Subcutaneous abdominal adipose tissue (tissue), 5 donors: ENCODE data around the gene ZNF280B.
"Not testable (repeated sequence)": the region's sequence is repeated elsewhere in the genome, so short reads cannot be mapped to it uniquely, and the experiment has no call there.

ENCODE experiments used
- H3K27ac ChIP-seq: one replicate; pipeline ENCODE4 v1.7.0; 2013; ENCODE audit warnings: low read depth, mild to moderate bottlenecking, inconsistent platforms, low read length, moderate library complexity
- H3K27me3 ChIP-seq, 5 donors: one replicate each; pipeline ENCODE4 v1.7.0; 2013; ENCODE audit warnings: low read length in 5 of 5, inconsistent platforms in 1 of 5; ENCODE audit not compliant: control insufficient read depth in 5 of 5, insufficient read depth in 4 of 5
- H3K36me3 ChIP-seq, 5 donors: one replicate each; pipeline ENCODE4 v1.7.0; 2013; ENCODE audit warnings: low read length in 5 of 5; ENCODE audit not compliant: control insufficient read depth in 5 of 5, insufficient read depth in 5 of 5
- H3K4me1 ChIP-seq, 5 donors: one replicate each; pipeline ENCODE4 v1.7.0; 2013; ENCODE audit warnings: low read length in 5 of 5, mild to moderate bottlenecking in 3 of 5, moderate library complexity in 1 of 5; ENCODE audit not compliant: control insufficient read depth in 5 of 5, insufficient read depth in 5 of 5
- H3K4me3 ChIP-seq, 5 donors: one replicate each; pipeline ENCODE4 v1.7.0; 2013; ENCODE audit warnings: low read length in 5 of 5, low read depth in 1 of 5
- H3K9ac ChIP-seq, 5 donors: one replicate each; pipeline ENCODE4 v1.7.0; 2013; ENCODE audit warnings: low read length in 5 of 5, mild to moderate bottlenecking in 4 of 5, moderate library complexity in 3 of 5
- H3K9me3 ChIP-seq, 5 donors: one replicate each; pipeline ENCODE4 v1.7.0; 2013; ENCODE audit warnings: low read length in 5 of 5; ENCODE audit not compliant: control insufficient read depth in 5 of 5
- donor health status: healthy.
- donor health status: healthy.
- donor health status: healthy.
- donor health status: healthy.
- donor health status: healthy.

ZNF280B gene

GRCh38 chr22:22460060-22460459 is 48.5 kb downstream of the ZNF280B start:
- H3K4me1 ChIP-seq = no peaks in the 10 kb centered on the region
- peaks cover 8 to 31% (median 27%) of the 10 kb centered on the region in 5 donors for H3K9me3 ChIP-seq
- no peak overlapping the region for H3K4me3 ChIP-seq
- no peak overlapping the region for H3K27ac ChIP-seq
- H3K27me3 ChIP-seq = peaks cover 0 to 18% (median 16%) of the 10 kb centered on the region in 5 donors
- no peaks in the 10 kb centered on the region for H3K36me3 ChIP-seq
- no peak overlapping the region for H3K9ac ChIP-seq

GRCh38 chr22:22458896-22459588 is 49.5 kb downstream of the ZNF280B start:
- Histone ChIP-seq H3K9me3 (peaks cover 8 to 31% (median 27%) of the 10 kb centered on the region in 5 donors), H3K36me3 (no peaks in the 10 kb centered on the region), H3K4me1 (no peaks in the 10 kb centered on the region), H3K27ac (no peak overlapping the region), H3K9ac (no peak overlapping the region), H3K4me3 (peak overlapping the region in 2 of 5 donors; percentile 7 to 23), H3K27me3 (peaks cover 3 to 22% (median 9%) of the 10 kb centered on the region in 5 donors)

GRCh38 chr22:22458387-22458786 is 50.2 kb downstream of the ZNF280B start:
- Histone ChIP-seq H3K4me3 (no peak overlapping the region), H3K4me1 (no peaks in the 10 kb centered on the region), H3K27me3 (peaks cover under 1 to 19% (median 5%) of the 10 kb centered on the region in 5 donors), H3K36me3 (no peaks in the 10 kb centered on the region), H3K9me3 (peaks cover 8 to 33% (median 28%) of the 10 kb centered on the region in 5 donors), H3K9ac (no peak overlapping the region), H3K27ac (no peak overlapping the region)

DNA sequence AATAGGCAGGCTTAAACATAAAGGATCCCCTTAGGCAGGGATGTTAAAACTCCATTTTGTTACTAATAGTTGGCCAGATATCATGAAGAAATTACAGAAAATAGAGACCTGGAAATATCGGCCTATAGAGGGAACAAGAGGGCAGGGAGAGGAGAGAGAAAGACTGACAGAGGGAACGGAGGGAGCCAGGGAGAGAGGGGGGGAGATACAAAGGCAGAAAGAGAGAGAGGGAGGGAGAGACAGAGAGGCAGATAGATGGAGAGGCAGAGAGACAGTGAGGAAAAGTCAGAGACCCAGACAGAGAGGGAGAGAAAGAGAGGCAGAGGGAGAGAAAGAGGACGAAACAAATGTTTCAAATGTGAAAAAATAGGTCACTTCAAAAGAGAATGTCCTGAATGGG is 53.5 kb downstream of the ZNF280B start:
- H3K36me3 ChIP-seq = no peaks in the 10 kb centered on the region
- H3K4me1 ChIP-seq = no peaks in the 10 kb centered on the region
- peaks cover 8 to 33% (median 30%) of the 10 kb centered on the region in 5 donors for H3K9me3 ChIP-seq
- peaks cover 0 to 9% (median 5%) of the 10 kb centered on the region in 5 donors for H3K27me3 ChIP-seq
- no peak overlapping the region for H3K9ac ChIP-seq
- H3K4me3 ChIP-seq = no peak overlapping the region
- no peak overlapping the region for H3K27ac ChIP-seq

DNA sequence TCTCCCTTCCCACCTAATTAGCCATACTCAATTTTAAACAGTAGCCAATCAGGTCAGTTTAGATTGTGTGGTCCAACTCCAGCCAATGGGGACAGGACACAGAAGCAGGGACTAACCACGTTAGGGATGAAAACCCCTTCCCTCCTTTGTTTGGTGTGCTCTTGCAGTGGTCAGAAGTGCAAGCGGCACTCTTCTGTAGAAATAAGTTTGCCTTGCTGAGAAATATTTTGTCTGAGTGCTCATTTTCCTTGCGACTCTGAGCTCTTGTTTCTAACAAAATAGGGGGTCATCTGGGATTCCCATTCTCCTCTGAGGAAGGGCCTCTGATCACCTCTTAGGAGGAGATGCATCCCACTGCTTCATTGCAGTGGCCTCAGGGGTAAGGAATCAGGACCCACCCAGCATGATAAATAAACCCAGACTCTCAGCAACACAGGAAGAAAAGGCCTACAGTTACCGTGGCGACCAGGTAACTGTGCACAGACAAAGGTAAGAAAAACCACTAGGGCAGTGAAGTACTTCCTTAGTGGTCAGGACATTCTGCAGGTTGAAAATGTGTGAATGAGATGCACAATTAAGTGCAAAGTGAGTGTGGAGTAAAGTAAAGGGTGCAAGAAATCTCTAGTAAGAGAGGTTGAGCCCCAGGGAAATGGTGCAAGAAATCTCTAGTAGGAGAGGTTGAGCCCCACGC is 55.4 kb downstream of the ZNF280B start:
- H3K27me3 ChIP-seq = peaks cover 0 to 9% (median 5%) of the 10 kb centered on the region in 5 donors
- H3K4me1 ChIP-seq = no peaks in the 10 kb centered on the region

GRCh38 chr22:22452211-22452610 is 56.3 kb downstream of the ZNF280B start:
- H3K27ac ChIP-seq = no peak overlapping the region
- H3K9ac ChIP-seq = no peak overlapping the region
- H3K4me3 ChIP-seq = no peak overlapping the region
- H3K36me3 ChIP-seq = no peaks in the 10 kb centered on the region
- no peaks in the 10 kb centered on the region for H3K4me1 ChIP-seq
- H3K9me3 ChIP-seq = peaks cover 0 to 9% (median 6%) of the 10 kb centered on the region in 5 donors
- H3K27me3 ChIP-seq = peaks cover 0 to 13% (median 5%) of the 10 kb centered on the region in 5 donors

More for the DNA sequence above, 55.4 kb downstream of the ZNF280B start:
- H3K36me3 ChIP-seq = no peaks in the 10 kb centered on the region
- H3K27ac ChIP-seq = no peak overlapping the region
- H3K9ac ChIP-seq = no peak overlapping the region
- H3K9me3 ChIP-seq = peaks cover 0 to 16% (median 13%) of the 10 kb centered on the region in 5 donors
- H3K4me3 ChIP-seq = no peak overlapping the region

DNA sequence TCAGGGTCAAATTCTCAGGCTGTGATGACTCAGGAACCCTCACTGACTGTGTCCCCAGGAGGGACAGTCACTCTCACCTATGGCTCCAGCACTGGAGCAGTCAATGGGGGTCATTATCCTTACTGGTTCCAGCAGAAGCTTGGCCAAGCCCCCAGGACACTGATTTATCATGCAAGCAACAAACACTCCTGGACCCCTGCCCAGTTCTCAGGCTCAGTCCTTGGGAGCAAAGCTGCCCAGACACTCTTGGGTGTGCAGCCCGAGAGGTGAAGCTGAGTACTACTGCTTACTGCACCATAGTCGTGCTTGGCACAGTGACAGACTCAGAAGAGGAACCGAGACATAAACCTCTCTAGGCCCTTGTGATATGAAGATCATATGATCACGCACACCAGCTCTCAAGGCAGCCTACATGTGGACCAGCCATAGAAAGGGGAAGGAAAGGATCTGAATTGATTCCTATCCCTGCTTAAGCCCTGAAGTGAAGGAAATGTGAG is 58.2 kb downstream of the ZNF280B start:
- H3K9me3 ChIP-seq = peaks cover 0 to 9% (median 6%) of the 10 kb centered on the region in 5 donors
- no peak overlapping the region for H3K27ac ChIP-seq
- H3K9ac ChIP-seq = no peak overlapping the region
- no peaks in the 10 kb centered on the region for H3K4me1 ChIP-seq
- H3K36me3 ChIP-seq = no peaks in the 10 kb centered on the region
- no peak overlapping the region for H3K4me3 ChIP-seq
- peaks cover 0 to 13% (median 5%) of the 10 kb centered on the region in 5 donors for H3K27me3 ChIP-seq

DNA sequence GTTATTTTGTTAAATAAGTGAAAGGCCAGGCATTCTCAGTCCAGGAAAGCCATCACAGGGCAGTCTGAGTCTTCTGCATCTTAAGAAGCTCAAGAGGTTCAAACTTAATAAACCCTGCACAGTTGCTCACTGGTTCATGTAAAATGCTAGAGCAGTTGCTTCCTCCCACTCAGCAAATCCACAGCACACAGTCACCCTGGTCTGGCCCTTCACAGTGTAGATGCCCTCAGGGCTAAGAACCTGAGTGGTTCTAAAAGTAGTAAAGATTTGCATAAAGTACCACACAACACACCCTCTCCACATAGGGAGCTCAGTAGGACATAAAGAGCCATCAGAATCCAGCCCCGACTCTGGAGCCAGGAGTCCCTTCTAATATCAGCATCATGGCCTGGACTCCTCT is 58.7 kb downstream of the ZNF280B start:
- Histone ChIP-seq H3K9me3 (peaks cover 0 to 9% (median 6%) of the 10 kb centered on the region in 5 donors), H3K36me3 (no peaks in the 10 kb centered on the region), H3K4me1 (no peaks in the 10 kb centered on the region), H3K27ac (no peak overlapping the region), H3K27me3 (peaks cover 0 to 13% (median 5%) of the 10 kb centered on the region in 5 donors), H3K9ac (no peak overlapping the region), H3K4me3 (no peak overlapping the region)

DNA sequence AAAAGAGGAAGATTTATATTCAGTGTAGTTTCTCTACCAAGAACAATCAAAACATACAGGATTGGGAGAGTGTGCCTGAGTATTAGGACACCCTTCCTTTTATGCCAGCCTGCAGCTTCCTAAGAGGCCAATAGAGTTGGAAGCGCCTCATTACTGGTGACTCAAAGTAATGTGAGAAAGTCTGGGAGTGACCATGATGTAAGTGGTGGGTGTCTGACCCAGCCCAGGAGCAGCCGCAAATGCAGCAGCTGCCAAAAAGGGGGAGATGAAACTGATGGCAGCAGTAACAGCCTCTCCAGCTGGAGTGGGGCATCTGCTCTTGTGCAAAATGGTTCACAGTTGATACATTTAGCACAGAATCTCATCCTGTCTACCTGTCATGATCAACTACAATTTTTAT is 62.0 kb downstream of the ZNF280B start:
- Histone ChIP-seq H3K27me3 (peaks cover 0 to 4% (median 0%) of the 10 kb centered on the region in 5 donors), H3K4me1 (no peaks in the 10 kb centered on the region), H3K4me3 (no peak overlapping the region), H3K9ac (no peak overlapping the region), H3K9me3 (peaks cover 0 to 5% (median 0%) of the 10 kb centered on the region in 5 donors), H3K36me3 (no peaks in the 10 kb centered on the region), H3K27ac (no peak overlapping the region)

DNA sequence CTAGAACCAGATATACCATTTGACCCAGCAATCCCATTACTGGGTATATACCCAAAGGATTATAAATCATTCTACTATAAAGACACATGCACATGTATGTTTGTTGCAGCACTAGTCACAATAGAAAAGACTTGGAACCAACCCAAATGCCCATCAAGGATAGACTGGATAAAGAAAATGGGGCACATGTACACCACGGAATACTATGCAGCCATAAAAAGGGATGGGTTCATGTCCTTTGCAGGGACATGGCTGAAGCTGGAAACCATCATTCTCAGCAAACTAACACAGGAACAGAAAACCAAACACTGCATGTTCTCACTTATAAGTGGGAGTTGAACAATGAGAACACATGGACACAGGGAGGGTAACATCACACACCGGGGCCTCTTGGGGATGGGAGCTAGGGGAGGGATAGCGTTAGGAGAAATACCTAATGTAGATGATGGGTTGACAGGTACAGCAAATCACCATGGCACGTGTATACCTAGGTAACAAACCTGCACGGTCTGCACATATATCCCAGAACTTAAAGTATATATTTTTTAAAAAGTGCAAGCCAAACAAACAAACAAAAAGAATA is 64.4 kb downstream of the ZNF280B start:
- not testable (repeated sequence) for H3K9me3 ChIP-seq
- peaks cover 0 to 15% (median 14%) of the 10 kb centered on the region in 5 donors for H3K27me3 ChIP-seq

More for the DNA sequence above, 64.4 kb downstream of the ZNF280B start:
- not testable (repeated sequence) for H3K36me3 ChIP-seq, H3K4me1 ChIP-seq, H3K4me3 ChIP-seq, H3K27ac ChIP-seq, H3K9ac ChIP-seq
